Epithelial cell of esophagus (primary cell): ENCODE results near the gene MTFR2.

Experiments used
- DNase-seq: peaks from one replicate; pipeline ENCODE4 v3.0.0; 2010; ENCODE audit warnings: low read depth
- H3K4me3 ChIP-seq: 2 replicates; pipeline ENCODE4 v1.5.1; 2011; ENCODE audit warnings: mild to moderate bottlenecking, low read length, control low read depth
- CTCF ChIP-seq: IDR thresholded peaks from 2 replicates; pipeline ENCODE4 v1.5.1; 2011; ENCODE audit warnings: low read depth, mild to moderate bottlenecking, low read length, control low read depth, inconsistent platforms; ENCODE audit not compliant: insufficient read depth; ENCODE audit errors: missing control alignments

Gene MTFR2

GRCh38 chr6:136216503-136217401 is 33.4 kb downstream of the MTFR2 start:
- no peak overlapping the region for H3K4me3 ChIP-seq
- no peak for TF ChIP-seq CTCF
- DNase-seq: no peak

DNA sequence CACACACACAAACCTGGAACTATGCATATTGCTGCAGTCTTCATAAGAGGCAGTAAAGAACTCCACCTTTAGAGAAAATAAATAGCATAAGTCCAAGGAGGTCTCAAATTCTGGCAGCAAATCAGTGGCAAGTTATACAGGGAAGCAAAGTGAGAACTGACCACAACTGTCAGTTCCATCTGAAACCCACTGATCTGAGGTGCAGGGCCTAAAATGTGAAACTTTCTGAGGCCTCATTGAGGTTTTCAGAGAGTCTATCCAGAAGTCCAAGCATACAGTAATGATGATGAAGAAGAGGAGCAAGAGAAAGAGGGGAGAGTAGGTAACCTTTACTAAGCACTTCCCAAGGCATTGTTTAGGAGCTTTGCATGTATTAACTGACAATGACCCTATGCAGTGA is 36.3 kb downstream of the MTFR2 start:
- H3K4me3 ChIP-seq: no peak overlapping the region
- no peak for DNase-seq
- TF ChIP-seq CTCF: no peak

DNA sequence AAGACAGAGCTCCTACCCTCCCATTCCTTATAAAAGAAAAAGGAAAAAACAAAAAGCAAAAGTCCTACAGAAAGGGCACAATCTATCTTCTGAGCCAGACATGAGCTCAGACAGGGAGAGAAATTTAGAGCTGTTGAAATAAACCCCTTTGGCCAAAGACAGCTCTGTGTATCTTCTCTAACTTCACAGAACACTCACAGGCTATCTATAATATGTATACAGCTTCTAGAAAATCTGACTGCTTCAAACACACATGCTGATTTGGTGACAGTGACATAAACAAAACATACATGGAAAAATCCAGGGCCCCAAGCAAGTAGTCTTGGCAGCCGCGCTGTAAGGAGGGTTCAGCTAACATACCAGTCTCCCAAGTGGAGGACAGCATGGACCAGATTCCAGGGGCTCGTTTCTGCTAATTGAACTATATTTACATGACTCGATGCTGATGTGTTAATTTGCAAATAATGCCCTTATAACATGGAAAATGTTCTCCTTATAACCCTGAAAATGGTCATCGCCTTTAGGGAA is 37.0 kb downstream of the MTFR2 start:
- no peak for TF ChIP-seq CTCF
- H3K4me3 ChIP-seq: no peak overlapping the region
- no peak for DNase-seq

- no peak for TF ChIP-seq CTCF
- no peak overlapping the region for H3K4me3 ChIP-seq
- DNase-seq: no peak
These were observed 37.5 kb downstream of the MTFR2 start for GRCh38 chr6:136212608-136213007.

DNA sequence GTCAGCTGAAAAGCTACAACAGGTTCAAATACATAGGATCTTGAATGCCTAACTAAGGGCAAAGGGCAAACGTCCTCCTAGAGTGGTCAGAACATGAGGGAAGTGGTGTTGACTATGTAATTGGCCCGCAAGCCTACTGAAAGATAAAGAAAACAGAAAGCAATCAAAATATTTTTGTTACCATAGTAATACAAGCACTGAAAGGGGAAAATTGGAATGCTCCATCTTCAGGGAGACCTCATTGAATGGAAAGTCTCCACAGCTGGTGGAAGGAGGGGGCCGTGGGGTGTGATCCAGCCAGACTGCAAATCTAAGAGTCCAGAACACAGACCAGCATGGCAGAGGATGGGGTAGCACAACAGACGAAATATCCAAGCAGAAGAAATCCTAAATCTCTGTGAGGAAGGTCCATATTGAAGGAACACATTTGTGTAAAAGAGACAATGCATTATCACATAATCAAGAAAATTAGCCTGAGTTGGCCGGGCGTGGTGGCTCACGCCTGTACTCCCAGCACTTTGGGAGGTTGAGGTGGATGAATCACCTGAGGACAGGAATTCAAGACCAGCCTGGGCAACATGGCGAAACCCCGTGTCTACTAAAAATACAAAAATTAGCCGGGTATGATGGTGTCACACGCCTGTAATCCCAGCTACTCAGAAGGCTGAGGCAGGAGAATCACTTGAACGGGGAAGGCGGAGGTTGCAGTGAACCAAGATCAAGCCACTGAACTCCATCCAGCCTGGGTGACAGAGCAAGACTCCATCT is 39.5 kb downstream of the MTFR2 start:
- TF ChIP-seq CTCF: no peak
- H3K4me3 ChIP-seq: no peak overlapping the region
- peak; percentile 7 for DNase-seq

- peak; percentile 14 for DNase-seq
- no peak overlapping the region for H3K4me3 ChIP-seq
- no peak for TF ChIP-seq CTCF
These were observed 40.6 kb downstream of the MTFR2 start for GRCh38 chr6:136209496-136209895.
